22Rv1 (cell line): ENCODE data around the gene CCDC24.

Experiments
- CTCF ChIP-seq: fragments of 450-650 bp; IDR thresholded peaks from 2 replicates; pipeline ENCODE4 v1.5.1; 2017; ENCODE audit warnings: mild to moderate bottlenecking
- ZFX ChIP-seq: fragments of 450-650 bp; IDR thresholded peaks from 2 replicates; pipeline ENCODE4 v1.6.1; 2017; ENCODE audit warnings: antibody characterized with exemption, borderline replicate concordance

DNA sequence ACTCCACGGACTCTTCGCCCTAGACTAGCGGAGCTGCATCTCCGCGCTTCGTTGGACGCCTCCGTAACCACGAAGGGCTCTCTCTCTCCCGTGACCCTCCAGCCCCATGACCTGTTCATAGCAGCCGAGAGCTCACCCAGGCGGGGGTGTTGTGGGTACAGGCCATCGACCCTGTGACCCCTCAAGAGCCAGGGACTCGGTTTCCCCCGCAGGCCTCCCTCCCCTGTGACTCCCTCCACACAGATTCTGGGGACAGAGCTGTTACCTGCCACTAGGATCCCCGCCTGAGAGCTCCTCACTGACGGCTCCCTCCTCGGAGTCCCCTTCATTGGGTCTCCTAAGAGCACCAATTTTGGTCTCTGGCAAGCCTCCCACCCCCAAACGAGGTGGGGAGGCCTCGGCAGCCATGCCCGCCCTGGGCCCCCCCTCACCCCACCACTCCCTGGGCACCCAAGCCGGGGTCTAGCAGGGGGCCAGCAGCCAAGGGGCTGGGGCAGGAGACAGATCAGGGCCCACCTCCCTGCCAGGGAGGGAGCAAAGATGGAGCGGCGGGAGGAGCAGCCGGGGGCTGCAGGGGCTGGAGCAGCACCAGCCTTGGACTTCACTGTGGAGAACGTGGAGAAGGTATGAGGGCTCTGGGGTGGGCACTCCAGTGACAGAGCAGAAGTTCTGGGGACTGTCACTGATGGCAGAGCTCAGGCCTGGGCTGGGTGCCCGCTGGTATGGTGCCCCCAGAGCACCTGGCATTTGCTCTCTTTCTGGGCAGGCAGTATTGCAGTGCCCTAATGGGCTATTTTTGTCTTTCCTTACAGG, 44.1 kb upstream of the CCDC24 start:
- no peak for TF ChIP-seq CTCF
- TF ChIP-seq ZFX = no peak
